H1 (cell line): ENCODE data around the gene IRF2BP1. TPM values are rescaled to one million over a fixed set of nuclear protein-coding genes. Genes with fewer than 3 reads are reported as not detected.

Experiments
- CTCF ChIA-PET: fragments of 300-600 bp; sonication (Branson Sonifier 250); formaldehyde crosslinking; loops from one replicate; lab custom pipeline; 2021; ENCODE audit not compliant: partially characterized antibody; lab: Charles Lee
- POLR2A ChIA-PET: fragments of 300-600 bp; sonication (Branson Sonifier 250); formaldehyde crosslinking; loops from one replicate; lab custom pipeline; 2021; ENCODE audit warnings: inconsistent platforms; ENCODE audit not compliant: partially characterized antibody; lab: Charles Lee
- DNase-seq, 2 experiments: peaks; one replicate each; pipeline versions ENCODE4 v3.0.0 to v3.0.0-alpha.2; 2010 to 2022; ENCODE audit warnings: low spot score in 2 of 2, low read depth in 1 of 2, mixed read lengths in 1 of 2
- FAIRE-seq: peaks from 2 replicates; lab custom pipeline; 2011; peaks lifted over from hg19 to GRCh38; lab: Jason Lieb, UNC
- H2AFZ ChIP-seq: 2 replicates; pipeline ENCODE4 v1.8.1; 2012; ENCODE audit warnings: low read length, inconsistent platforms
- H2AK5ac ChIP-seq: 2 replicates; pipeline ENCODE4 v1.6.1; 2013; ENCODE audit warnings: low read depth, low read length
- H2BK120ac ChIP-seq: replicated peaks from 2 replicates; pipeline ENCODE3; 2013; ENCODE audit warnings: low read depth, low read length, inconsistent platforms
- H2BK12ac ChIP-seq: 2 replicates; pipeline ENCODE4 v1.6.1; 2013; ENCODE audit warnings: low read depth, low read length
- H2BK15ac ChIP-seq: 2 replicates; pipeline ENCODE4 v1.6.1; 2013; ENCODE audit warnings: low read length
- H2BK20ac ChIP-seq: 2 replicates; pipeline ENCODE4 v1.6.1; 2013; ENCODE audit warnings: low read length
- H2BK5ac ChIP-seq: 2 replicates; pipeline ENCODE4 v1.6.1; 2013; ENCODE audit warnings: low read depth, low read length
- H3K14ac ChIP-seq: 2 replicates; pipeline ENCODE4 v1.6.1; 2013; ENCODE audit warnings: inconsistent platforms; ENCODE audit not compliant: insufficient read length
- H3K18ac ChIP-seq: 2 replicates; pipeline ENCODE4 v1.6.1; 2013; ENCODE audit warnings: low read length; ENCODE audit errors: extremely low read depth
- H3K23ac ChIP-seq: 2 replicates; pipeline ENCODE4 v1.6.1; 2013; ENCODE audit warnings: inconsistent platforms; ENCODE audit not compliant: insufficient read length
- H3K23me2 ChIP-seq: 2 replicates; pipeline ENCODE4 v1.6.1; 2013; ENCODE audit warnings: low read depth, low read length
- H3K27ac ChIP-seq: 2 replicates; pipeline ENCODE4 v1.6.1; 2011; ENCODE audit warnings: low read depth, low read length, inconsistent platforms
- H3K27me3 ChIP-seq, 4 experiments: replicated peaks in 1 of 4; 1 replicate in 1 of 4; 2 replicates in 3 of 4; pipeline versions ENCODE4 v1.6.1 to v1.8.1; 2011 to 2013; ENCODE audit warnings: low read length in 3 of 4, mild to moderate bottlenecking in 3 of 4, inconsistent platforms in 2 of 4, mixed read lengths in 2 of 4, moderate library complexity in 1 of 4; ENCODE audit not compliant: control insufficient read depth in 3 of 4, insufficient read depth in 3 of 4; ENCODE audit errors: extremely low read depth in 1 of 4
- H3K36me3 ChIP-seq, 4 experiments: 2 replicates each; pipeline versions ENCODE4 v1.6.1 to v1.8.1; 2011 to 2013; ENCODE audit warnings: mild to moderate bottlenecking in 4 of 4, low read length in 3 of 4, moderate library complexity in 2 of 4, control low read depth in 1 of 4, inconsistent platforms in 1 of 4; ENCODE audit not compliant: insufficient read depth in 4 of 4, control insufficient read depth in 2 of 4
- H3K4ac ChIP-seq: replicated peaks from 2 replicates; pipeline ENCODE3; 2013; ENCODE audit warnings: low read length, low read depth, mixed read lengths, inconsistent platforms; ENCODE audit not compliant: insufficient read length
- H3K4me1 ChIP-seq, 4 experiments: replicated peaks in 1 of 4; 1 replicate in 1 of 4; 2 replicates in 3 of 4; pipeline versions ENCODE4 v1.6.1 to v1.8.1; 2011 to 2013; ENCODE audit warnings: low read length in 3 of 4, inconsistent platforms in 2 of 4, mixed read lengths in 1 of 4; ENCODE audit not compliant: insufficient read depth in 4 of 4, control insufficient read depth in 3 of 4
- H3K4me2 ChIP-seq, 2 experiments: 2 replicates each; pipeline versions ENCODE4 v1.6.1 to v1.8.1; 2011 to 2013; ENCODE audit warnings: low read depth in 2 of 2, low read length in 2 of 2, control low read depth in 1 of 2, inconsistent platforms in 1 of 2, mild to moderate bottlenecking in 1 of 2; ENCODE audit not compliant: insufficient read depth in 1 of 2
- H3K4me3 ChIP-seq, 4 experiments: fragments of 200-600, 300-600 bp in 1 of 4; sonication (generic), shearing (Covaris generic), sonication (Bioruptor Twin) in 1 of 4; 2 replicates each; pipeline versions ENCODE4 v1.5.1 to v1.8.1; 2011 to 2016; ENCODE audit warnings: low read length in 4 of 4, low read depth in 3 of 4, control low read depth in 2 of 4, inconsistent platforms in 2 of 4, mild to moderate bottlenecking in 2 of 4, mixed read lengths in 1 of 4, moderate library complexity in 1 of 4; ENCODE audit not compliant: insufficient read depth in 2 of 4; ENCODE audit errors: extremely low read depth in 1 of 4
- H3K56ac ChIP-seq: replicated peaks from 2 replicates; pipeline ENCODE3; 2013; ENCODE audit warnings: low read depth, mild to moderate bottlenecking, mixed read lengths, low read length, inconsistent platforms; ENCODE audit not compliant: insufficient read length
- H3K79me1 ChIP-seq: 2 replicates; pipeline ENCODE4 v1.6.1; 2013; ENCODE audit warnings: low read depth, low read length, control low read depth
- H3K79me2 ChIP-seq, 2 experiments: 2 replicates each; pipeline versions ENCODE4 v1.6.1 to v1.8.1; 2012 to 2013; ENCODE audit warnings: low read length in 2 of 2, mild to moderate bottlenecking in 2 of 2, inconsistent platforms in 1 of 2; ENCODE audit not compliant: insufficient read depth in 2 of 2, control insufficient read depth in 1 of 2
- H3K9ac ChIP-seq, 4 experiments: replicated peaks in 1 of 4; 1 replicate in 1 of 4; 2 replicates in 3 of 4; pipeline versions ENCODE4 v1.6.1 to v1.8.1; 2011 to 2013; ENCODE audit warnings: low read depth in 3 of 4, low read length in 3 of 4, control low read depth in 2 of 4, mild to moderate bottlenecking in 2 of 4, moderate library complexity in 2 of 4, inconsistent platforms in 1 of 4; ENCODE audit errors: extremely low read depth in 1 of 4
- H3K9me3 ChIP-seq, 2 experiments: 2 replicates each; pipeline versions ENCODE4 v1.6.1 to v1.8.1; 2012 to 2013; ENCODE audit warnings: mild to moderate bottlenecking in 2 of 2, moderate library complexity in 2 of 2, control low read depth in 1 of 2, inconsistent platforms in 1 of 2, low read depth in 1 of 2, low read length in 1 of 2, mixed read lengths in 1 of 2; ENCODE audit not compliant: insufficient read depth in 2 of 2
- H4K20me1 ChIP-seq, 2 experiments: replicated peaks in 1 of 2; 2 replicates each; pipeline versions ENCODE3 to v1.8.1; 2011 to 2013; ENCODE audit warnings: inconsistent platforms in 2 of 2, low read length in 2 of 2, mild to moderate bottlenecking in 1 of 2; ENCODE audit not compliant: insufficient read depth in 2 of 2, control insufficient read depth in 1 of 2
- H4K5ac ChIP-seq: 2 replicates; pipeline ENCODE4 v1.6.1; 2013; ENCODE audit warnings: low read length, low read depth, mixed read lengths, inconsistent platforms; ENCODE audit not compliant: insufficient read length
- H4K8ac ChIP-seq: 2 replicates; pipeline ENCODE4 v1.8.0; 2013; ENCODE audit warnings: mild to moderate bottlenecking, moderate library complexity, low read length, inconsistent platforms; ENCODE audit not compliant: insufficient read depth; ENCODE audit errors: extremely low read depth
- H4K91ac ChIP-seq: replicated peaks from 2 replicates; pipeline ENCODE3; 2013; ENCODE audit warnings: low read length, mixed read lengths, inconsistent platforms; ENCODE audit not compliant: insufficient read length
- CHD1 ChIP-seq: IDR thresholded peaks from 2 replicates; pipeline ENCODE4 v1.6.1; 2012; ENCODE audit warnings: low read depth, low read length, improper control_type of control experiment
- CTBP2 ChIP-seq: IDR thresholded peaks from 2 replicates; pipeline ENCODE4 v1.7.0; 2011; ENCODE audit warnings: borderline replicate concordance, mild to moderate bottlenecking, moderate library complexity, mixed read lengths, low read length; ENCODE audit not compliant: insufficient read depth, insufficient read length
- EZH2 ChIP-seq: fragments of 200-600 bp; sonication (generic); IDR thresholded peaks from 2 replicates; pipeline ENCODE4 v1.7.1; 2012; ENCODE audit warnings: low read depth, mild to moderate bottlenecking, moderate library complexity, low read length, inconsistent platforms; ENCODE audit not compliant: severe bottlenecking
- NANOG ChIP-seq: IDR thresholded peaks from 2 replicates; pipeline ENCODE4 v1.6.1; 2011; ENCODE audit warnings: low read length, low read depth, mild to moderate bottlenecking, inconsistent platforms; ENCODE audit not compliant: insufficient read depth, poor library complexity, severe bottlenecking
- POU5F1 ChIP-seq: IDR thresholded peaks from 2 replicates; pipeline ENCODE4 v1.6.1; 2011; ENCODE audit warnings: low read depth, mild to moderate bottlenecking, low read length, moderate library complexity
- RNF2 ChIP-seq: fragments of 200-900, 300-1000 bp; sonication (generic); IDR thresholded peaks from 2 replicates; pipeline ENCODE4 v1.7.1; 2016; ENCODE audit warnings: borderline replicate concordance, low read depth, mild to moderate bottlenecking, antibody characterized with exemption, low read length; ENCODE audit not compliant: poor library complexity, severe bottlenecking; ENCODE audit errors: missing control alignments
- TAF1 ChIP-seq: IDR thresholded peaks from 2 replicates; pipeline ENCODE4 v1.6.1; 2011; ENCODE audit warnings: mild to moderate bottlenecking, low read depth, low read length
- TBP ChIP-seq: IDR thresholded peaks from 2 replicates; pipeline ENCODE4 v1.6.1; 2011; ENCODE audit warnings: low read depth, low read length, improper control_type of control experiment
- YY1 ChIP-seq: IDR thresholded peaks from 2 replicates; pipeline ENCODE4 v1.6.1; 2011; ENCODE audit warnings: low read depth, mild to moderate bottlenecking, low read length
- ZNF274 ChIP-seq: IDR thresholded peaks from 2 replicates; pipeline ENCODE4 v1.7.0; 2012; ENCODE audit warnings: low read length, borderline replicate concordance; ENCODE audit errors: extremely low read depth
- WGBS, 2 experiments: shearing (Covaris generic) in 1 of 2; methylation state at CpG; one replicate each; pipeline versions ENCODE4 v1.1.6 to v1.1.7; 2013 to 2015; ENCODE audit warnings: low lambda C conversion rate in 2 of 2, mixed read lengths in 2 of 2, inconsistent platforms in 1 of 2, low coverage in 1 of 2, missing lambda C conversion rate in 1 of 2; ENCODE audit not compliant: insufficient replicate concordance in 2 of 2, insufficient coverage in 1 of 2, insufficient read length in 1 of 2; ENCODE audit errors: extremely low coverage in 1 of 2, missing lambda C conversion rate in 1 of 2; 5-methylcytosine and 5-hydroxymethylcytosine counted together
- polyA plus RNA-seq, 7 experiments: library from polyadenylated mRNA; depleted of rRNA in 3 of 7; stranded (reverse) in 5 of 7; unstranded in 2 of 7; fragments of >200 nt in 5 of 7; fragments of 200-250 nt in 2 of 7; gene quantifications; 1 replicate in 5 of 7; 2 replicates in 1 of 7; 4 replicates in 1 of 7; pipeline versions ENCODE4 v1.2.1 to v1.2.3, GENCODE V29; 2011 to 2013; ENCODE audit warnings: missing spikeins in 2 of 7, mixed read lengths in 2 of 7
- total RNA-seq: library from RNA; stranded (reverse); fragmentation: NEBNext Ultra II Directional; extraction: Animal tissue kit (Norgen Biotek cat#: 25700); gene quantifications from 2 replicates; pipeline ENCODE4 v1.2.1, GENCODE V29; 2021

Gene IRF2BP1
- total and polyA plus RNA-seq, 2 of the 8 experiments (the other 6 are each of a cell fraction or from before 2014, with no cell fraction given), result 12.1 to 24.4 TPM

- Histone ChIP-seq H2BK12ac (peak overlapping the region; percentile 50; the same call in 1 of the 2 replicates), H2BK5ac (peak overlapping the region; percentile 12), H3K4me3 (peak overlapping the region; percentile 71 to 80 (median 78)), H3K4me2 (peak overlapping the region; percentile 49 to 76), H3K23me2 (peaks cover 11% of the 10 kb centered on the region; the same call in 1 of the 2 replicates), H2AFZ (peak overlapping the region; percentile 94; the same call in 1 of the 2 replicates), H3K79me2 (no peaks in the 10 kb centered on the region; a peak in 1 of 4 replicates), H2BK120ac (no peak overlapping the region), H2BK15ac (no peak overlapping the region), H4K91ac (no peak overlapping the region), H2AK5ac (no peak overlapping the region), H3K27ac (peak overlapping the region; percentile 86), H4K8ac (peak overlapping the region; percentile 98), H4K5ac (peak overlapping the region; percentile 93), H3K4ac (no peak overlapping the region), H3K9me3 (no peaks in the 10 kb centered on the region), H3K9ac (peak overlapping the region; percentile 58 to 81 (median 70)), H3K18ac (peak overlapping the region; percentile 87), H3K56ac (no peak overlapping the region), H3K27me3 (no peaks in the 10 kb centered on the region), H2BK20ac (no peak overlapping the region), H3K79me1 (0 out of 2 replicates have a peak, but pooled peaks cover 2% of the 10 kb centered on the region), H3K23ac (no peak overlapping the region), H3K4me1 (peaks cover 5 to 22% (median 14%) of the 10 kb centered on the region in 4 experiments), H4K20me1 (peaks cover 3 to 12% of the 10 kb centered on the region in 2 experiments), H3K14ac (no peak overlapping the region), H3K36me3 (peaks cover 0 to 7% (median 0%) of the 10 kb centered on the region in 4 experiments; a peak in 1 of 8 replicates)
- ChIA-PET POLR2A (interaction anchor here (0.6 to 9.8 kb wide), 12 partner anchors 16 to 122 kb away, joined by 3 to 277 read pairs (median 3); partner anchors contain the start of genes CCDC61, FOXA3, MYPOP and SIX5), CTCF (interaction anchor here (0.6 to 10.7 kb wide), 6 partner anchors 16 to 107 kb away, joined by 3 to 208 read pairs (median 4); partner anchors contain the start of genes DMPK, DMWD, FOXA3 and MYPOP)
- WGBS, 2 experiments, result 1% methylated on average over 28 of the region's 32 CpGs; no CpG with 5 or more reads in 1 of the 2 experiments
- FAIRE-seq (peak; percentile 83), DNase-seq (peak in 1 of 2 experiments; percentile 93)
- TF ChIP-seq CHD1 (no peak), EZH2 (no peak), CTBP2 (no peak), ZNF274 (no peak), RNF2 (no peak), POU5F1 (no peak), TBP (peak; percentile 21; the same call in 1 of the 2 replicates), NANOG (no peak), YY1 (peak; percentile 31; the same call in 1 of the 2 replicates), TAF1 (peak; percentile 67)
Measured at GRCh38 chr19:45886427-45887199, 672 bp upstream of the IRF2BP1 start.
